Transverse colon (tissue), 4 donors: ENCODE measurements around the gene HSPB1.

Experiments
- EP300 ChIP-seq: sonication (generic); formaldehyde crosslinking; IDR thresholded peaks from one replicate; pipeline ENCODE4 v1.6.1; 2017; ENCODE audit warnings: antibody characterized with exemption, low read depth
- POLR2A ChIP-seq: fragments of 450-650 bp; IDR thresholded peaks from one replicate; pipeline ENCODE4 v1.6.1; 2016; ENCODE audit warnings: antibody characterized with exemption, mild to moderate bottlenecking, moderate library complexity
- POLR2AphosphoS5 ChIP-seq, 3 donors: sonication (generic); formaldehyde crosslinking; IDR thresholded peaks; one replicate each; pipeline ENCODE4 v1.6.1; 2016; ENCODE audit warnings: antibody characterized with exemption in 3 of 3
- TF ChIP-seq, protein P1 (sequence below), 5 experiments: fragments of 200-600 bp in 3 of 5; fragments of 450-650 bp in 2 of 5; sonication (generic) in 3 of 5; IDR thresholded peaks; 1 replicate in 2 of 5; 2 replicates in 3 of 5; pipeline ENCODE4 v1.5.1; 2016 to 2017; ENCODE audit warnings: antibody characterized with exemption in 5 of 5, inconsistent platforms in 3 of 5, mild to moderate bottlenecking in 2 of 5, moderate library complexity in 1 of 5

GRCh38 chr7:76330673-76331072, 28.2 kb downstream of the HSPB1 start:
- TF ChIP-seq, protein P1, sequence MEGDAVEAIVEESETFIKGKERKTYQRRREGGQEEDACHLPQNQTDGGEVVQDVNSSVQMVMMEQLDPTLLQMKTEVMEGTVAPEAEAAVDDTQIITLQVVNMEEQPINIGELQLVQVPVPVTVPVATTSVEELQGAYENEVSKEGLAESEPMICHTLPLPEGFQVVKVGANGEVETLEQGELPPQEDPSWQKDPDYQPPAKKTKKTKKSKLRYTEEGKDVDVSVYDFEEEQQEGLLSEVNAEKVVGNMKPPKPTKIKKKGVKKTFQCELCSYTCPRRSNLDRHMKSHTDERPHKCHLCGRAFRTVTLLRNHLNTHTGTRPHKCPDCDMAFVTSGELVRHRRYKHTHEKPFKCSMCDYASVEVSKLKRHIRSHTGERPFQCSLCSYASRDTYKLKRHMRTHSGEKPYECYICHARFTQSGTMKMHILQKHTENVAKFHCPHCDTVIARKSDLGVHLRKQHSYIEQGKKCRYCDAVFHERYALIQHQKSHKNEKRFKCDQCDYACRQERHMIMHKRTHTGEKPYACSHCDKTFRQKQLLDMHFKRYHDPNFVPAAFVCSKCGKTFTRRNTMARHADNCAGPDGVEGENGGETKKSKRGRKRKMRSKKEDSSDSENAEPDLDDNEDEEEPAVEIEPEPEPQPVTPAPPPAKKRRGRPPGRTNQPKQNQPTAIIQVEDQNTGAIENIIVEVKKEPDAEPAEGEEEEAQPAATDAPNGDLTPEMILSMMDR (IDR thresholded peaks at IDR 0.05) = no peak
- no peak for TF ChIP-seq EP300
- TF ChIP-seq POLR2A = no peak
- no peak for TF ChIP-seq POLR2AphosphoS5 (IDR thresholded peaks at IDR 0.05)
